OCI-LY1 (cell line): ENCODE data around the gene RAI1.

Experiments
- EZH2 ChIP-seq: fragments of 200-600 bp; sonication (generic), shearing (Covaris generic); IDR thresholded peaks from 2 replicates; pipeline ENCODE4 v1.8.0; 2017; ENCODE audit warnings: borderline replicate concordance, mixed run types, mild to moderate bottlenecking, antibody characterized with exemption, low read length, moderate library complexity, mixed read lengths
- TF ChIP-seq, protein P1 (sequence below): fragments of 200-600 bp; sonication (generic), shearing (Covaris generic); IDR thresholded peaks from 2 replicates; pipeline ENCODE4 v1.5.1; 2017; ENCODE audit warnings: mild to moderate bottlenecking, antibody characterized with exemption, low read length, moderate library complexity, mixed read lengths

DNA sequence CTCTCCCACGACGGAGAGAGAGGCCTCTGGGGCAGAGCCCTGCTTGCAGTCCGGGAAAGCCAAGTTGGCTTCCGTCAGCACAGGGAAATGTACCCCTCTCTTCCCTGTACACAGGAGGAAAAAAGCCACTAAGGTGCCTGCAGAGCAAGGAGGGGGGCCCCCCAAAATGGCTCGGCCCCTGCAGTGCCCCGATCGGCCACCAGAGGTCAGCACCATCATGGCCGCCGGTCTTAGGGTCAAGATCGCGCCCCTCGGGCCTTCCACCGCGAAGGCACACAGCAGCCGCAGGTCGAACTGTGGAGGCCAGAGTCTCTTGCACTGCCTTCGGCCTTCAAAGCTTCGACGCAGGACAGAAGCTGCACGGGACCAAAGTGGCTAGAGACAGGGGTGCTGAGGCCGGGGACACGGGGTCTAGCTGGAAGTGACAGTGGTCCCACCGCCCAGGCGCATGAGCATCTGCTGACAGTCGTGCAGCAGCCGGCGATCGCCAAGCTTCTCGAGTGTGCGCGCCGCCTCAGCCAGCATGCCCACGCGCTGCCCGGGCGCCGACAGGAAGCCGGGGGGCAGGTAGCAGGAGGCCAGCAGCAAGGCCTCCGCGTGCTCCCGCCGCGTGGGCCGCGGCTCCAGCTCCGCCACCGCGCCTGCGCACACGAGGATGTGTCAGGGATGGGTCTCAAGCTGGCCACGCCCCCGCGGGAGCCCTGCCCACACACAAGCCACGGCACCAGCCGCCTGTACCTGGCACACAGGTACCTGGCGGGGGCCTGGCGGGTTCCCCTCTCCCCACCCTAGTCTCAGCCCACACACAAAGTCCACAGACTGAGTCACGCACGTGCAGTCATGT lies 131.2 kb downstream of the RAI1 start:
- TF ChIP-seq, protein P1, sequence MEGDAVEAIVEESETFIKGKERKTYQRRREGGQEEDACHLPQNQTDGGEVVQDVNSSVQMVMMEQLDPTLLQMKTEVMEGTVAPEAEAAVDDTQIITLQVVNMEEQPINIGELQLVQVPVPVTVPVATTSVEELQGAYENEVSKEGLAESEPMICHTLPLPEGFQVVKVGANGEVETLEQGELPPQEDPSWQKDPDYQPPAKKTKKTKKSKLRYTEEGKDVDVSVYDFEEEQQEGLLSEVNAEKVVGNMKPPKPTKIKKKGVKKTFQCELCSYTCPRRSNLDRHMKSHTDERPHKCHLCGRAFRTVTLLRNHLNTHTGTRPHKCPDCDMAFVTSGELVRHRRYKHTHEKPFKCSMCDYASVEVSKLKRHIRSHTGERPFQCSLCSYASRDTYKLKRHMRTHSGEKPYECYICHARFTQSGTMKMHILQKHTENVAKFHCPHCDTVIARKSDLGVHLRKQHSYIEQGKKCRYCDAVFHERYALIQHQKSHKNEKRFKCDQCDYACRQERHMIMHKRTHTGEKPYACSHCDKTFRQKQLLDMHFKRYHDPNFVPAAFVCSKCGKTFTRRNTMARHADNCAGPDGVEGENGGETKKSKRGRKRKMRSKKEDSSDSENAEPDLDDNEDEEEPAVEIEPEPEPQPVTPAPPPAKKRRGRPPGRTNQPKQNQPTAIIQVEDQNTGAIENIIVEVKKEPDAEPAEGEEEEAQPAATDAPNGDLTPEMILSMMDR = peak; percentile 97
- TF ChIP-seq EZH2 = no peak
